Thoracic aorta (tissue), 2 donors: ENCODE measurements around the gene SYPL1. TPM values are rescaled to one million over a fixed set of nuclear protein-coding genes. Genes with fewer than 3 reads are reported as not detected.

Source experiments
- ATAC-seq: fragments of 150-250 bp; one replicate; pipeline ENCODE4 v1.8.0; 2017; ENCODE audit warnings: low read depth; ENCODE audit not compliant: insufficient number of reproducible peaks, low FRiP score
- DNase-seq: peaks from one replicate; pipeline ENCODE4 v3.0.0-alpha.2; 2020; ENCODE audit warnings: low spot score
- H3K27ac ChIP-seq, 2 donors: fragments of 200-600 bp; sonication (generic); 1 replicate in 1 of 2; 2 replicates in 1 of 2; pipeline ENCODE4 v1.5.1; 2016; ENCODE audit warnings: mild to moderate bottlenecking in 2 of 2, moderate library complexity in 2 of 2
- H3K27me3 ChIP-seq: fragments of 200-600 bp; sonication (generic); replicated peaks from 2 replicates; pipeline ENCODE4 v1.6.0; 2016; ENCODE audit warnings: mild to moderate bottlenecking; ENCODE audit not compliant: insufficient read depth
- H3K36me3 ChIP-seq: fragments of 200-600 bp; sonication (generic); one replicate; pipeline ENCODE4 v1.5.1; 2016
- H3K4me1 ChIP-seq, 2 donors: fragments of 200-600 bp; sonication (generic); 1 replicate in 1 of 2; 2 replicates in 1 of 2; pipeline versions ENCODE4 v1.5.1 to v1.6.0; 2016; ENCODE audit warnings: low read depth in 2 of 2, mild to moderate bottlenecking in 1 of 2; ENCODE audit not compliant: control insufficient read depth in 1 of 2
- H3K4me3 ChIP-seq: fragments of 200-600 bp; sonication (generic); 2 replicates; pipeline ENCODE4 v1.5.1; 2016; ENCODE audit warnings: mild to moderate bottlenecking
- H3K9me3 ChIP-seq: fragments of 200-600 bp; sonication (generic); 2 replicates; pipeline ENCODE4 v1.5.1; 2016
- total RNA-seq, 2 donors: library from RNA; depleted of rRNA; stranded (reverse); fragments of >200 nt; gene quantifications; one replicate each; pipeline versions ENCODE4 v1.1.0 to v1.2.3, GENCODE V29; 2016
- TF ChIP-seq, protein P1 (sequence below): fragments of 200-600 bp; sonication (generic); IDR thresholded peaks from one replicate; pipeline ENCODE4 v1.5.1; 2019; ENCODE audit warnings: antibody characterized with exemption

SYPL1 gene
- total RNA-seq, 2 donors from 2014 or later: 47.1 to 82.1 TPM

- H3K9me3 ChIP-seq: no peaks in the 10 kb centered on the region
- ATAC-seq (no peak), DNase-seq (no peak)
- no peaks in the 10 kb centered on the region for H3K27me3 ChIP-seq
- H3K4me1 ChIP-seq: peaks cover 0 to 8% of the 10 kb centered on the region in 2 donors
- no peak overlapping the region for H3K4me3 ChIP-seq
- no peaks in the 10 kb centered on the region for H3K36me3 ChIP-seq
- H3K27ac ChIP-seq: no peak overlapping the region
- TF ChIP-seq, protein P1, sequence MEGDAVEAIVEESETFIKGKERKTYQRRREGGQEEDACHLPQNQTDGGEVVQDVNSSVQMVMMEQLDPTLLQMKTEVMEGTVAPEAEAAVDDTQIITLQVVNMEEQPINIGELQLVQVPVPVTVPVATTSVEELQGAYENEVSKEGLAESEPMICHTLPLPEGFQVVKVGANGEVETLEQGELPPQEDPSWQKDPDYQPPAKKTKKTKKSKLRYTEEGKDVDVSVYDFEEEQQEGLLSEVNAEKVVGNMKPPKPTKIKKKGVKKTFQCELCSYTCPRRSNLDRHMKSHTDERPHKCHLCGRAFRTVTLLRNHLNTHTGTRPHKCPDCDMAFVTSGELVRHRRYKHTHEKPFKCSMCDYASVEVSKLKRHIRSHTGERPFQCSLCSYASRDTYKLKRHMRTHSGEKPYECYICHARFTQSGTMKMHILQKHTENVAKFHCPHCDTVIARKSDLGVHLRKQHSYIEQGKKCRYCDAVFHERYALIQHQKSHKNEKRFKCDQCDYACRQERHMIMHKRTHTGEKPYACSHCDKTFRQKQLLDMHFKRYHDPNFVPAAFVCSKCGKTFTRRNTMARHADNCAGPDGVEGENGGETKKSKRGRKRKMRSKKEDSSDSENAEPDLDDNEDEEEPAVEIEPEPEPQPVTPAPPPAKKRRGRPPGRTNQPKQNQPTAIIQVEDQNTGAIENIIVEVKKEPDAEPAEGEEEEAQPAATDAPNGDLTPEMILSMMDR: no peak
Observed at GRCh38 chr7:106075937-106076336, 36.2 kb downstream of the SYPL1 start.

DNA sequence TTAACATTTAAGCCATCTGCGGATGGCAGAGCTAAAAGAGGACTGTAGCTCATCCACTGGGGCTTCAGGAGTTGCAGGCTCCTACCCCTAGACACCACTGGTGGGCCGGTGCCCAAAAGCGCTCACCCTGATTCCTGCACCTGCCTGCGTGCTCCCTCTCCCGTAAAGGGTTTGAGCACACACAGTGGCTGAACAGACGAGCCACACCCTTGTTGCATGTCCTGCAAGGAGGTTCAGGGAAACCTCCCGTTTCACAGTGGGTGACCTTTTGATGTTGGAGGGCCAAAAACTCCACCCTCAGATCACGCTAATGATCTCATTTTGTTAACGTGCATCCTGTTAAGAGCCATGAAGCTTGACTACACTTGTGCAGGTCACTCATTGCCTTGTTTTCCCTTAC is 37.9 kb downstream of the SYPL1 start:
- ATAC-seq (no peak), DNase-seq (no peak)
- TF ChIP-seq, protein P1: no peak
- no peaks in the 10 kb centered on the region for H3K9me3 ChIP-seq
- H3K4me1 ChIP-seq: peaks cover 0 to 8% of the 10 kb centered on the region in 2 donors
- H3K4me3 ChIP-seq: no peak overlapping the region
- H3K27ac ChIP-seq: no peak overlapping the region
- H3K27me3 ChIP-seq: no peaks in the 10 kb centered on the region
- H3K36me3 ChIP-seq: no peaks in the 10 kb centered on the region

DNA sequence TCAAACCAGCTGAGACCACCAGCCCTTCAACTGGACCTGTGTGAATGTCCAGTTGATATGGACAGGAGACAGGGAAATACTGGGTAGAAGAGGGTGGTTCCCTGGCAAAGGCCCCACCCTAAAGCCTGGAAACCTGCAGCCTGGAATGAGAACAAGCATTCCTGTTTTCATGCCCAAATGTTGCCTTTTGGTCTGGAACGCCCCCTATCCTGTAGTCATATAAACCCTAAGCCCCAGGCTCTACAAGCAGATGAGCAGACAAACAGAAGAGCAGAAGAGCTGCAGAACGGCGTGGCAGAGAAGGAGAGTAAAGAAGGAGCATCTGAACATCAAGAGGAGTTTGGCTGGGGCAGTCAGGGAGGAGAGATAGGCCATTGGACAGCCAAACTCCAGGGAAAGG is 38.4 kb downstream of the SYPL1 start:
- TF ChIP-seq, protein P1: no peak
- Histone ChIP-seq H3K4me3 (no peak overlapping the region), H3K9me3 (no peaks in the 10 kb centered on the region), H3K4me1 (peaks cover 0 to 8% of the 10 kb centered on the region in 2 donors), H3K36me3 (no peaks in the 10 kb centered on the region), H3K27ac (no peak overlapping the region), H3K27me3 (no peaks in the 10 kb centered on the region)
- no peak for DNase-seq
- ATAC-seq: no peak

GRCh38 chr7:106072715-106073091 is 39.4 kb downstream of the SYPL1 start:
- no peak for DNase-seq
- Histone ChIP-seq H3K27ac (no peak overlapping the region), H3K9me3 (no peaks in the 10 kb centered on the region), H3K27me3 (no peaks in the 10 kb centered on the region), H3K36me3 (no peaks in the 10 kb centered on the region), H3K4me1 (peaks cover 0 to 8% of the 10 kb centered on the region in 2 donors), H3K4me3 (no peak overlapping the region)
- ATAC-seq: no peak
- TF ChIP-seq, protein P1: no peak

- DNase-seq (no peak), ATAC-seq (no peak)
- Histone ChIP-seq H3K36me3 (no peaks in the 10 kb centered on the region), H3K9me3 (no peaks in the 10 kb centered on the region), H3K27ac (no peak overlapping the region), H3K27me3 (no peaks in the 10 kb centered on the region), H3K4me1 (peaks cover 0 to 8% of the 10 kb centered on the region in 2 donors), H3K4me3 (no peak overlapping the region)
- TF ChIP-seq, protein P1: no peak
Observed at GRCh38 chr7:106071999-106072714, 40.0 kb downstream of the SYPL1 start.
